Fibroblast of skin of left quadriceps (primary cell): ENCODE measurements around the gene TIMP3.
"Not testable (repeated sequence)": the region's sequence is repeated elsewhere in the genome, so short reads cannot be mapped to it uniquely, and the experiment has no call there.

Experiments
- DNase-seq, 2 experiments: peaks; one replicate each; pipeline ENCODE4 v3.0.0-alpha.2; 2013; ENCODE audit warnings: low read depth in 2 of 2

TIMP3 gene

GRCh38 chr22:32855045-32855756 lies 53.7 kb downstream of the TIMP3 start:
- DNase-seq: no peak

- DNase-seq: no peak
These were observed 56.7 kb downstream of the TIMP3 start for GRCh38 chr22:32858121-32858703.

GRCh38 chr22:32858957-32859356 lies 57.5 kb downstream of the TIMP3 start:
- DNase-seq: no peak

GRCh38 chr22:32859743-32860142 lies 58.2 kb downstream of the TIMP3 start:
- no peak for DNase-seq

GRCh38 chr22:32861330-32861729 lies 59.8 kb downstream of the TIMP3 start:
- DNase-seq: no peak

GRCh38 chr22:32862083-32862482 lies 60.6 kb downstream of the TIMP3 start:
- DNase-seq: no peak

- DNase-seq: no peak
These were observed 61.6 kb downstream of the TIMP3 start for GRCh38 chr22:32862936-32863661.

GRCh38 chr22:32864041-32864440 lies 62.5 kb downstream of the TIMP3 start:
- DNase-seq: no peak

GRCh38 chr22:32864596-32864995 lies 63.1 kb downstream of the TIMP3 start:
- no peak for DNase-seq

GRCh38 chr22:32866953-32867352 lies 65.4 kb downstream of the TIMP3 start:
- no peak for DNase-seq

- no peak for DNase-seq
These were observed 67.4 kb downstream of the TIMP3 start for GRCh38 chr22:32868946-32869345.

GRCh38 chr22:32870474-32870873 lies 69.0 kb downstream of the TIMP3 start:
- DNase-seq: no peak

- DNase-seq: not testable (repeated sequence)
These were observed 72.1 kb downstream of the TIMP3 start for GRCh38 chr22:32873604-32874003.

- DNase-seq: no peak
These were observed 72.9 kb downstream of the TIMP3 start for GRCh38 chr22:32874385-32874784.

- DNase-seq: no peak
These were observed 73.5 kb downstream of the TIMP3 start for GRCh38 chr22:32874976-32875375.

- DNase-seq: no peak
These were observed 75.0 kb downstream of the TIMP3 start for GRCh38 chr22:32876516-32876915.

GRCh38 chr22:32877196-32877595 lies 75.7 kb downstream of the TIMP3 start:
- DNase-seq: no peak

- no peak for DNase-seq
These were observed 78.0 kb downstream of the TIMP3 start for GRCh38 chr22:32879550-32879949.

GRCh38 chr22:32880061-32880460 lies 78.6 kb downstream of the TIMP3 start:
- DNase-seq: peak; percentile 61 to 65

GRCh38 chr22:32880505-32880892 lies 79.0 kb downstream of the TIMP3 start:
- no peak for DNase-seq

- peak; percentile 64 to 69 for DNase-seq
These were observed 79.5 kb downstream of the TIMP3 start for GRCh38 chr22:32880893-32881596.

- DNase-seq: no peak
These were observed 80.9 kb downstream of the TIMP3 start for GRCh38 chr22:32882360-32882755.
